ENCODE data around the gene SIK2.

SIK2 gene

GRCh38 chr11:111776398-111777093, 174.3 kb downstream of the SIK2 start:
- in situ Hi-C loops (cut with MboI; ENCODE audit: low sequenced_read_pairs) = loop anchor here (10.0 kb wide), 1 partner anchor 192 kb away; no protein-coding TSS in a partner anchor

GRCh38 chr11:111777094-111778046, 175.1 kb downstream of the SIK2 start:
- in situ Hi-C loops (cut with MboI; ENCODE audit: low sequenced_read_pairs) = loop anchor here (10.0 kb wide), 1 partner anchor 193 kb away; no protein-coding TSS in a partner anchor

- in situ Hi-C loops (cut with MboI; ENCODE audit: low sequenced_read_pairs) = loop anchor here (10.0 kb wide), 1 partner anchor 193 kb away; no protein-coding TSS in a partner anchor
These were observed 175.9 kb downstream of the SIK2 start for GRCh38 chr11:111778047-111778558.

- in situ Hi-C loops (cut with MboI; ENCODE audit: low sequenced_read_pairs) = loop anchor here (10.0 kb wide), 1 partner anchor 194 kb away; no protein-coding TSS in a partner anchor
These were observed 176.9 kb downstream of the SIK2 start for GRCh38 chr11:111779118-111779517.
